CD4-positive, alpha-beta T cell (primary cell): ENCODE data around the gene NPAS4. TPM values are rescaled to one million over a fixed set of nuclear protein-coding genes. Genes with fewer than 3 reads are reported as not detected.
A peak's percentile ranks its signal among the peaks of the same experiment; 100 is the strongest.

ENCODE experiments used
- ATAC-seq: fragments of 200-7000 bp; cut with Tn5 transposase; one replicate; pipeline ENCODE4 v1.10.0; 2022; ENCODE audit warnings: mild to moderate bottlenecking; ENCODE audit not compliant: poor library complexity
- CTCF ChIA-PET: fragments of 350-600 bp; sonication (Branson Sonifier 250); formaldehyde crosslinking; loops from one replicate; lab custom pipeline; 2021; ENCODE audit warnings: antibody characterized with exemption, inconsistent platforms; lab: Charles Lee
- POLR2A ChIA-PET: fragments of 350-600 bp; sonication (Branson Sonifier 250); formaldehyde crosslinking; loops from one replicate; lab custom pipeline; 2021; ENCODE audit warnings: antibody characterized with exemption, inconsistent platforms; lab: Charles Lee
- DNase-seq, 14 experiments: peaks; one replicate each; pipeline ENCODE4 v3.0.0-alpha.2; 2013 to 2020; ENCODE audit warnings: mixed read lengths in 2 of 14
- H3K27ac ChIP-seq, 2 donors: one replicate each; pipeline versions ENCODE4 v1.5.1 to v1.7.0; 2013; ENCODE audit warnings: low read length in 2 of 2, low read depth in 1 of 2, mild to moderate bottlenecking in 1 of 2
- H3K27me3 ChIP-seq, 2 experiments: 1 replicate in 1 of 2; 2 replicates in 1 of 2; pipeline versions ENCODE4 v1.6.1 to v1.7.0; 2013; ENCODE audit warnings: low read length in 2 of 2, control low read depth in 1 of 2, mild to moderate bottlenecking in 1 of 2, moderate library complexity in 1 of 2; ENCODE audit not compliant: insufficient read depth in 2 of 2, control insufficient read depth in 1 of 2
- H3K36me3 ChIP-seq: one replicate; pipeline ENCODE4 v1.6.1; 2013; ENCODE audit warnings: low read length, control low read depth; ENCODE audit not compliant: insufficient read depth
- H3K4me1 ChIP-seq: one replicate; pipeline ENCODE4 v1.6.1; 2013; ENCODE audit warnings: low read length, control low read depth; ENCODE audit not compliant: insufficient read depth
- H3K4me3 ChIP-seq: one replicate; pipeline ENCODE4 v1.5.1; 2013; ENCODE audit warnings: mild to moderate bottlenecking, low read length, moderate library complexity
- H3K9me3 ChIP-seq, 2 experiments: 1 replicate in 1 of 2; 2 replicates in 1 of 2; pipeline versions ENCODE4 v1.6.1 to v1.7.0; 2013; ENCODE audit warnings: low read length in 2 of 2, mild to moderate bottlenecking in 2 of 2, control low read depth in 1 of 2, moderate library complexity in 1 of 2; ENCODE audit not compliant: control insufficient read depth in 1 of 2, insufficient read depth in 1 of 2
- H3K27ac Mint-ChIP-seq: one replicate; pipeline ENCODE4 v1.8.0; 2020; ENCODE audit warnings: mixed read lengths
- H3K27me3 Mint-ChIP-seq: one replicate; pipeline ENCODE4 v1.8.0; 2021; ENCODE audit warnings: mixed read lengths
- H3K36me3 Mint-ChIP-seq: one replicate; pipeline ENCODE4 v1.8.0; 2021; ENCODE audit warnings: low read depth, mixed read lengths
- H3K4me1 Mint-ChIP-seq: one replicate; pipeline ENCODE4 v1.8.0; 2021; ENCODE audit warnings: low read depth, mixed read lengths
- H3K4me3 Mint-ChIP-seq: one replicate; pipeline ENCODE4 v1.8.0; 2020; ENCODE audit warnings: mild to moderate bottlenecking, mixed read lengths
- H3K9me3 Mint-ChIP-seq: one replicate; pipeline ENCODE4 v1.8.0; 2020; ENCODE audit warnings: mixed read lengths
- CTCF ChIP-seq: fragments of 200-600 bp; IDR thresholded peaks from one replicate; pipeline ENCODE4 v1.8.0; 2022; ENCODE audit warnings: antibody characterized with exemption, mild to moderate bottlenecking
- intact Hi-C, 2 experiments: fragments of 100-400 bp; cut with DNase I in 1 of 2; cut with micrococcal nuclease in 1 of 2; formaldehyde crosslinking; loops; one replicate each; pipeline versions ENCODE4 v1.15.1 to v1.9.0; 2023 to 2025; cut with DNase I, micrococcal nuclease
- total RNA-seq, 174 experiments: library from RNA in 2 of 174; stranded (reverse) in 2 of 174; gene quantifications; one replicate each; pipeline ENCODE4 v1.2.3 and lab custom pipeline; 2021 to 2026

Gene NPAS4
- total RNA-seq, 2 experiments from 2014 or later: not detected

GRCh38 chr11:66388780-66389386 lies 32.0 kb upstream of the NPAS4 start:
- H3K4me1 Mint-ChIP-seq: peaks cover 6% of the 10 kb centered on the region
- no peaks in the 10 kb centered on the region for H3K36me3 Mint-ChIP-seq
- no peak overlapping the region for H3K4me3 Mint-ChIP-seq
- H3K9me3 Mint-ChIP-seq: no peaks in the 10 kb centered on the region
- intact Hi-C loops: loop anchor here (1.0 to 5.0 kb wide), 4 partner anchors 42 to 78 kb away; partner anchors contain the start of genes B4GAT1 (in 2 of the 2) and BRMS1 (in 2 of the 2)
- peaks cover 12% of the 10 kb centered on the region for H3K27me3 Mint-ChIP-seq
- no peaks in the 10 kb centered on the region for H3K27me3 ChIP-seq
- CTCF ChIA-PET: interaction anchor here (0.5 to 2.3 kb wide), 14 partner anchors 9 to 567 kb away, joined by 3 to 22 read pairs (median 4); partner anchors contain the start of genes BRMS1, MRPL11 and SLC29A2
- peak; percentile 85 for TF ChIP-seq CTCF
- peaks cover 7% of the 10 kb centered on the region for H3K4me1 ChIP-seq
- ATAC-seq (peak; percentile 89), DNase-seq (peak; percentile 56 to 87 (median 71))
- no peaks in the 10 kb centered on the region for H3K36me3 ChIP-seq
- H3K9me3 ChIP-seq: no peaks in the 10 kb centered on the region
- no peak overlapping the region for H3K27ac ChIP-seq
- H3K27ac Mint-ChIP-seq: no peak overlapping the region
- H3K4me3 ChIP-seq: no peak overlapping the region
- POLR2A ChIA-PET: interaction anchor here (1.0 to 1.6 kb wide), 4 partner anchors 17 to 77 kb away, joined by 3 to 14 read pairs (median 6); partner anchors contain the start of genes MRPL11 and SLC29A2

- Histone ChIP-seq H3K4me1 (peaks cover 2% of the 10 kb centered on the region), H3K27me3 (no peaks in the 10 kb centered on the region), H3K9me3 (no peaks in the 10 kb centered on the region), H3K4me3 (no peak overlapping the region), H3K36me3 (no peaks in the 10 kb centered on the region), H3K27ac (no peak overlapping the region)
- no peak overlapping the region for H3K4me3 Mint-ChIP-seq
- TF ChIP-seq CTCF: no peak
- H3K27ac Mint-ChIP-seq: no peak overlapping the region
- no peak for ATAC-seq
- POLR2A ChIA-PET: no interaction called here
- H3K4me1 Mint-ChIP-seq: peaks cover 1% of the 10 kb centered on the region
- H3K9me3 Mint-ChIP-seq: no peaks in the 10 kb centered on the region
- CTCF ChIA-PET: no interaction called here
- no peak for DNase-seq
- peaks cover 10% of the 10 kb centered on the region for H3K27me3 Mint-ChIP-seq
- no peaks in the 10 kb centered on the region for H3K36me3 Mint-ChIP-seq
- intact Hi-C loops: no loop called here
Measured at GRCh38 chr11:66391322-66391721, 29.5 kb upstream of the NPAS4 start.

GRCh38 chr11:66393954-66394353 lies 26.9 kb upstream of the NPAS4 start:
- Mint-ChIP-seq H3K27me3 (peaks cover 8% of the 10 kb centered on the region), H3K36me3 (no peaks in the 10 kb centered on the region), H3K9me3 (no peaks in the 10 kb centered on the region), H3K4me3 (no peak overlapping the region), H3K4me1 (no peaks in the 10 kb centered on the region), H3K27ac (no peak overlapping the region)
- Histone ChIP-seq H3K36me3 (no peaks in the 10 kb centered on the region), H3K27ac (no peak overlapping the region), H3K4me3 (no peak overlapping the region), H3K9me3 (no peaks in the 10 kb centered on the region), H3K27me3 (no peaks in the 10 kb centered on the region), H3K4me1 (no peaks in the 10 kb centered on the region)
- no peak for TF ChIP-seq CTCF
- ChIA-PET CTCF (no interaction called here), POLR2A (no interaction called here)
- intact Hi-C loops: no loop called here
- DNase-seq (no peak), ATAC-seq (no peak)
